Measurements from ENCODE around the gene ALAD. TPM values are rescaled to one million over a fixed set of nuclear protein-coding genes. Genes with fewer than 3 reads are reported as not detected.

The ALAD gene
- total and polyA plus RNA-seq, 9 of the 15 experiments (the other 6 are each of a cell fraction or from before 2014, with no cell fraction given) = 1.3 to 12.7 (median 6.8) TPM

- TF ChIP-seq REST (IDR thresholded peaks at IDR 0.05; ENCODE audit: borderline replicate concordance) = peak; percentile 78
- no peak for TF ChIP-seq REST (CRISPR knock-in tag; IDR thresholded peaks at IDR 0.05; ENCODE audit: low read depth)
- TF ChIP-seq, protein P1, sequence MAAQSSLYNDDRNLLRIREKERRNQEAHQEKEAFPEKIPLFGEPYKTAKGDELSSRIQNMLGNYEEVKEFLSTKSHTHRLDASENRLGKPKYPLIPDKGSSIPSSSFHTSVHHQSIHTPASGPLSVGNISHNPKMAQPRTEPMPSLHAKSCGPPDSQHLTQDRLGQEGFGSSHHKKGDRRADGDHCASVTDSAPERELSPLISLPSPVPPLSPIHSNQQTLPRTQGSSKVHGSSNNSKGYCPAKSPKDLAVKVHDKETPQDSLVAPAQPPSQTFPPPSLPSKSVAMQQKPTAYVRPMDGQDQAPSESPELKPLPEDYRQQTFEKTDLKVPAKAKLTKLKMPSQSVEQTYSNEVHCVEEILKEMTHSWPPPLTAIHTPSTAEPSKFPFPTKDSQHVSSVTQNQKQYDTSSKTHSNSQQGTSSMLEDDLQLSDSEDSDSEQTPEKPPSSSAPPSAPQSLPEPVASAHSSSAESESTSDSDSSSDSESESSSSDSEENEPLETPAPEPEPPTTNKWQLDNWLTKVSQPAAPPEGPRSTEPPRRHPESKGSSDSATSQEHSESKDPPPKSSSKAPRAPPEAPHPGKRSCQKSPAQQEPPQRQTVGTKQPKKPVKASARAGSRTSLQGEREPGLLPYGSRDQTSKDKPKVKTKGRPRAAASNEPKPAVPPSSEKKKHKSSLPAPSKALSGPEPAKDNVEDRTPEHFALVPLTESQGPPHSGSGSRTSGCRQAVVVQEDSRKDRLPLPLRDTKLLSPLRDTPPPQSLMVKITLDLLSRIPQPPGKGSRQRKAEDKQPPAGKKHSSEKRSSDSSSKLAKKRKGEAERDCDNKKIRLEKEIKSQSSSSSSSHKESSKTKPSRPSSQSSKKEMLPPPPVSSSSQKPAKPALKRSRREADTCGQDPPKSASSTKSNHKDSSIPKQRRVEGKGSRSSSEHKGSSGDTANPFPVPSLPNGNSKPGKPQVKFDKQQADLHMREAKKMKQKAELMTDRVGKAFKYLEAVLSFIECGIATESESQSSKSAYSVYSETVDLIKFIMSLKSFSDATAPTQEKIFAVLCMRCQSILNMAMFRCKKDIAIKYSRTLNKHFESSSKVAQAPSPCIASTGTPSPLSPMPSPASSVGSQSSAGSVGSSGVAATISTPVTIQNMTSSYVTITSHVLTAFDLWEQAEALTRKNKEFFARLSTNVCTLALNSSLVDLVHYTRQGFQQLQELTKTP (IDR thresholded peaks at IDR 0.05; ENCODE audit: low read depth in 1 of 2, partially characterized antibody in 2 of 2) = no peak
- no peak for TF ChIP-seq HIVEP1 (CRISPR knock-in tag; IDR thresholded peaks at IDR 0.05)
- no peak for TF ChIP-seq ZNF12 (CRISPR knock-in tag; IDR thresholded peaks at IDR 0.05)
- TF ChIP-seq SUPT5H (IDR thresholded peaks at IDR 0.05) = peak; percentile 63; the same call in 1 of the 2 replicates
- TF ChIP-seq FOXA1 (IDR thresholded peaks at IDR 0.05; ENCODE audit: borderline replicate concordance) = no peak
- peak; percentile 17; the same call in 1 of the 2 replicates for TF ChIP-seq STAT6 (CRISPR knock-in tag; IDR thresholded peaks at IDR 0.05)
- TF ChIP-seq ESRRA (IDR thresholded peaks at IDR 0.05; ENCODE audit: borderline replicate concordance, low read depth) = peak; percentile 71; the same call in 1 of the 2 replicates
- no peak for TF ChIP-seq TOE1 (IDR thresholded peaks at IDR 0.05; ENCODE audit: borderline replicate concordance)
- 0 out of 2 replicates have a peak, but pooled peaks have one; percentile 25 for TF ChIP-seq TOE1 (CRISPR knock-in tag; IDR thresholded peaks at IDR 0.05; ENCODE audit: borderline replicate concordance, low read depth)
- peak; percentile 76 for TF ChIP-seq SAP30 (IDR thresholded peaks at IDR 0.05; ENCODE audit: borderline replicate concordance, insufficient read depth, low read depth, low read length, poor library complexity, severe bottlenecking)
Observed at GRCh38 chr9:113401027-113401792, at the start of gene ALAD (continued).
